Panc1 (cell line): ENCODE results near the gene CHST8. TPM values are rescaled to one million over a fixed set of nuclear protein-coding genes. Genes with fewer than 3 reads are reported as not detected.

Experiments used
- ATAC-seq: fragments of 200-7000 bp; cut with Tn5 transposase; 2 replicates; pipeline ENCODE4 v1.9.1; 2020; ENCODE audit warnings: mild to moderate bottlenecking, moderate library complexity
- BruUV-seq: library from RNA; stranded (reverse); fragments of 400-500 nt; replicated peaks from 2 replicates; lab custom pipeline; 2021; lab: Mats Ljungman, UMichigan
- CTCF ChIA-PET: fragments of 300-600 bp; sonication (Branson Sonifier 250); formaldehyde crosslinking; loops from one replicate; lab custom pipeline; 2022; ENCODE audit warnings: antibody characterized with exemption; lab: Charles Lee
- POLR2A ChIA-PET: fragments of 300-600 bp; sonication (Branson Sonifier 250); formaldehyde crosslinking; loops from one replicate; lab custom pipeline; 2022; ENCODE audit warnings: antibody characterized with exemption; lab: Charles Lee
- DNase-seq: peaks from one replicate; pipeline ENCODE4 v3.0.0-alpha.2; 2010; ENCODE audit warnings: low read depth, low spot score
- H3K27ac ChIP-seq: 2 replicates; pipeline ENCODE4 v1.5.1; 2011; ENCODE audit warnings: mild to moderate bottlenecking, low read length, inconsistent platforms
- H3K27me3 ChIP-seq: fragments of 200-500 bp; sonication (Bioruptor generic); 2 replicates; pipeline ENCODE4 v1.6.0; 2014; ENCODE audit warnings: low read length, inconsistent platforms; ENCODE audit not compliant: control insufficient read depth, insufficient read depth
- H3K36me3 ChIP-seq: fragments of 200-500 bp; sonication (Bioruptor generic); 2 replicates; pipeline ENCODE4 v1.5.1; 2014; ENCODE audit warnings: inconsistent platforms, mild to moderate bottlenecking, low read length, moderate library complexity; ENCODE audit not compliant: control insufficient read depth, insufficient read depth
- H3K4me1 ChIP-seq: 2 replicates; pipeline ENCODE4 v1.5.1; 2011; ENCODE audit warnings: inconsistent platforms, mild to moderate bottlenecking, low read length, moderate library complexity; ENCODE audit not compliant: control insufficient read depth, insufficient read depth
- H3K4me3 ChIP-seq, 2 experiments: 2 replicates each; pipeline ENCODE4 v1.5.1; 2011 to 2012; ENCODE audit warnings: low read depth in 2 of 2, low read length in 2 of 2, mild to moderate bottlenecking in 2 of 2, inconsistent platforms in 1 of 2, moderate library complexity in 1 of 2
- H3K9me3 ChIP-seq: fragments of 200-500 bp; sonication (Bioruptor generic); 2 replicates; pipeline ENCODE4 v1.5.1; 2014; ENCODE audit warnings: low read depth, mild to moderate bottlenecking, inconsistent platforms, low read length, moderate library complexity; ENCODE audit not compliant: control insufficient read depth, insufficient read depth
- POLR2AphosphoS5 ChIP-seq: IDR thresholded peaks from 2 replicates; pipeline ENCODE4 v1.6.1; 2012; ENCODE audit warnings: mild to moderate bottlenecking, low read depth, low read length, moderate library complexity
- SIN3A ChIP-seq: IDR thresholded peaks from 2 replicates; pipeline ENCODE4 v1.6.1; 2012; ENCODE audit warnings: low read depth, mild to moderate bottlenecking, low read length, moderate library complexity, borderline replicate concordance; ENCODE audit not compliant: insufficient read depth
- TCF7L2 ChIP-seq: IDR thresholded peaks from 2 replicates; pipeline ENCODE4 v1.6.1; 2011; ENCODE audit warnings: mild to moderate bottlenecking, low read depth, low read length, inconsistent platforms
- in situ Hi-C: cut with HindIII; loops from 2 replicates; pipeline ENCODE4 v1.10.0; 2016; ENCODE audit warnings: low sequenced_read_pairs, low pct_unique_long_range_greater_than_20kb
- intact Hi-C: fragments of 100-400 bp; cut with micrococcal nuclease; formaldehyde crosslinking; loops from one replicate; pipeline ENCODE4 v1.10.0; 2022; ENCODE audit not compliant: unreplicated experiment
- total RNA-seq: library from RNA; stranded (reverse); gene quantifications from one replicate; pipeline ENCODE4 v1.2.1, GENCODE V29; 2021; ENCODE audit not compliant: unreplicated experiment
- TF ChIP-seq, protein P1 (sequence below), 2 experiments: IDR thresholded peaks; 2 replicates each; pipeline ENCODE4 v1.6.1; 2011 to 2012; ENCODE audit warnings: low read depth in 2 of 2, control low read depth in 1 of 2, low read length in 1 of 2, mild to moderate bottlenecking in 1 of 2, moderate library complexity in 1 of 2; ENCODE audit not compliant: insufficient read depth in 1 of 2
- TF ChIP-seq, protein P2 (sequence below): fragments of 450-650 bp; IDR thresholded peaks from 2 replicates; pipeline ENCODE4 v1.5.1; 2017; ENCODE audit warnings: mild to moderate bottlenecking

The CHST8 gene
- total RNA-seq, 1 experiment from 2014 or later: 0.28 TPM

DNA sequence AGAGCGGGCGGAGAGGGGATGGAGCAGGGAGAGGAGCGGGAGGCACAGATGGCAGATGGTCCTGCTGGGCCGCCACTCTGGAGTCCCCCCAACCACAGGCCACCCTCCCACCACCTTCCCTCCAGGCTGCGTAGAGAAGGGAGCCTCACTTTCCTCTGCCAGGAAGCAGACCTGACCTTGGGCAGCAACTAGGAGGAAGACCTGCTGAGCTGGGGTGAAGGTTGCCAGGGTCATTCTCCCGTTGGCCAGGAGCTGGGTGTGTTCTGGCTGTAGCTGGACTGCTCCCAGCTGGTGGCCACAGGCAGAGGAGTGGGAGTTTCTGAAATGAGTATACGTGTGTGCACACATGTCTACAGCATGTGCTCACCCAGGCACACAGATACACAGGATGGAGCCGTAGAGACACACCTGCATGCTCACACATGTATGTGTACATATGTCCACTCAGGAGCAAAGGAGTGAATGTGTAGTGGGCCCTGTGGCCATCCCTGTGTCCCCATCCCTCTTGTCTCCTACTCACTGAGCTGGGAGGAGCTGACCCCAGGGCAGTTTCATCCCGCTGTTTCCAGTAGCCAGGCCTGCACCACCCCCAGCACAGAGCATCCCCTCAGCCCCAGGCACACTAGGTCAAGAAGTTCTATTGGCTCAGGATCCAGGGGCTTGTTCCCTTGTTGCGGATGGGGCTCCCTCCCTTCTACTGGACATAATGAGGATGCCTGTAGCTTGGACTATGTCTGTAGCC is 53.0 kb downstream of the CHST8 start:
- Histone ChIP-seq H3K27me3 (peaks cover 18% of the 10 kb centered on the region), H3K36me3 (no peaks in the 10 kb centered on the region), H3K9me3 (no peaks in the 10 kb centered on the region), H3K27ac (no peak overlapping the region), H3K4me1 (no peaks in the 10 kb centered on the region), H3K4me3 (no peak overlapping the region)
- BruUV-seq: no TSS peak
- in situ Hi-C loops (no loop called here), intact Hi-C loops (no loop called here)
- CTCF ChIA-PET: interaction anchor here (0.7 kb wide), 1 partner anchor 90 kb away, joined by 4 read pairs; no protein-coding TSS in a partner anchor
- DNase-seq: no peak
- POLR2A ChIA-PET: interaction anchor here (0.9 kb wide), 1 partner anchor 24 kb away, joined by 3 read pairs; no protein-coding TSS in a partner anchor
- ATAC-seq: no peak
- TF ChIP-seq, protein P1, sequence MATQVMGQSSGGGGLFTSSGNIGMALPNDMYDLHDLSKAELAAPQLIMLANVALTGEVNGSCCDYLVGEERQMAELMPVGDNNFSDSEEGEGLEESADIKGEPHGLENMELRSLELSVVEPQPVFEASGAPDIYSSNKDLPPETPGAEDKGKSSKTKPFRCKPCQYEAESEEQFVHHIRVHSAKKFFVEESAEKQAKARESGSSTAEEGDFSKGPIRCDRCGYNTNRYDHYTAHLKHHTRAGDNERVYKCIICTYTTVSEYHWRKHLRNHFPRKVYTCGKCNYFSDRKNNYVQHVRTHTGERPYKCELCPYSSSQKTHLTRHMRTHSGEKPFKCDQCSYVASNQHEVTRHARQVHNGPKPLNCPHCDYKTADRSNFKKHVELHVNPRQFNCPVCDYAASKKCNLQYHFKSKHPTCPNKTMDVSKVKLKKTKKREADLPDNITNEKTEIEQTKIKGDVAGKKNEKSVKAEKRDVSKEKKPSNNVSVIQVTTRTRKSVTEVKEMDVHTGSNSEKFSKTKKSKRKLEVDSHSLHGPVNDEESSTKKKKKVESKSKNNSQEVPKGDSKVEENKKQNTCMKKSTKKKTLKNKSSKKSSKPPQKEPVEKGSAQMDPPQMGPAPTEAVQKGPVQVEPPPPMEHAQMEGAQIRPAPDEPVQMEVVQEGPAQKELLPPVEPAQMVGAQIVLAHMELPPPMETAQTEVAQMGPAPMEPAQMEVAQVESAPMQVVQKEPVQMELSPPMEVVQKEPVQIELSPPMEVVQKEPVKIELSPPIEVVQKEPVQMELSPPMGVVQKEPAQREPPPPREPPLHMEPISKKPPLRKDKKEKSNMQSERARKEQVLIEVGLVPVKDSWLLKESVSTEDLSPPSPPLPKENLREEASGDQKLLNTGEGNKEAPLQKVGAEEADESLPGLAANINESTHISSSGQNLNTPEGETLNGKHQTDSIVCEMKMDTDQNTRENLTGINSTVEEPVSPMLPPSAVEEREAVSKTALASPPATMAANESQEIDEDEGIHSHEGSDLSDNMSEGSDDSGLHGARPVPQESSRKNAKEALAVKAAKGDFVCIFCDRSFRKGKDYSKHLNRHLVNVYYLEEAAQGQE (IDR thresholded peaks at IDR 0.05; ENCODE audit: insufficient read depth in 1 of 2, low read depth in 2 of 2, low read length in 1 of 2): no peak
- TF ChIP-seq POLR2AphosphoS5 (no peak), TCF7L2 (no peak), SIN3A (no peak)
- TF ChIP-seq, protein P2, sequence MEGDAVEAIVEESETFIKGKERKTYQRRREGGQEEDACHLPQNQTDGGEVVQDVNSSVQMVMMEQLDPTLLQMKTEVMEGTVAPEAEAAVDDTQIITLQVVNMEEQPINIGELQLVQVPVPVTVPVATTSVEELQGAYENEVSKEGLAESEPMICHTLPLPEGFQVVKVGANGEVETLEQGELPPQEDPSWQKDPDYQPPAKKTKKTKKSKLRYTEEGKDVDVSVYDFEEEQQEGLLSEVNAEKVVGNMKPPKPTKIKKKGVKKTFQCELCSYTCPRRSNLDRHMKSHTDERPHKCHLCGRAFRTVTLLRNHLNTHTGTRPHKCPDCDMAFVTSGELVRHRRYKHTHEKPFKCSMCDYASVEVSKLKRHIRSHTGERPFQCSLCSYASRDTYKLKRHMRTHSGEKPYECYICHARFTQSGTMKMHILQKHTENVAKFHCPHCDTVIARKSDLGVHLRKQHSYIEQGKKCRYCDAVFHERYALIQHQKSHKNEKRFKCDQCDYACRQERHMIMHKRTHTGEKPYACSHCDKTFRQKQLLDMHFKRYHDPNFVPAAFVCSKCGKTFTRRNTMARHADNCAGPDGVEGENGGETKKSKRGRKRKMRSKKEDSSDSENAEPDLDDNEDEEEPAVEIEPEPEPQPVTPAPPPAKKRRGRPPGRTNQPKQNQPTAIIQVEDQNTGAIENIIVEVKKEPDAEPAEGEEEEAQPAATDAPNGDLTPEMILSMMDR: no peak

DNA sequence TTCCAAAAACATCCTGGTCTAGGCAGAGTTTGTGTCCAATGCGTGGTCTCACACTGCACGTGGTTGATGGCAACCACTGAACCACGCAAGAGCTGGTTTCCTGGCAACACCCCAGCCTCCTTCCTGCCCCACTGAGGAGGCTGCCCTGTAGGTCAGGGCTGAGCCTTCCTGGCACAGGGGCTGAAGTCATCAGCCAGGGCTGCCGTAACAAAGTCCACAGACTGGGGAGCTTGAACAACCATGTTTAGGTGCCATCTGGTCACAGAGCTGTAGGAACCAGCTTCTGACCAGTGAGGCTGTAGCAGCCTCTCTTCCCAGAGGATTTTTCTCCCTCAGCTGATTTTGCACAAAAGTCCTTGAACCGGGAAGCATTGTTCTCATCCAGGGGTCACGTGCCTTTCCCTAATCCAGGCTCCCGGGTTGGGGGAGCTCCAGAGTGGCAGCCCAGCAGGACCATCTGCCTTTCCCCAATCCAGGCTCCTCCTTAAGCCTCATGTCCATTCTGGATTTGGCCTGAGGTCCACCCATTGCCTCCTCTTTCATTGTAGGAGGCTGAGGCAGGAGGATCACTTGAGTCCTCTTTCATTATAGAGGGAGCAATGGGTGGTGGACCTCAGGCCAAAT is 53.9 kb downstream of the CHST8 start:
- Histone ChIP-seq H3K27ac (no peak overlapping the region), H3K9me3 (no peaks in the 10 kb centered on the region), H3K4me3 (no peak overlapping the region), H3K36me3 (no peaks in the 10 kb centered on the region), H3K27me3 (peaks cover 19% of the 10 kb centered on the region), H3K4me1 (no peaks in the 10 kb centered on the region)
- CTCF ChIA-PET: interaction anchor here (0.7 kb wide), 1 partner anchor 89 kb away, joined by 4 read pairs; no protein-coding TSS in a partner anchor
- DNase-seq (no peak), ATAC-seq (no peak)
- intact Hi-C loops (no loop called here), in situ Hi-C loops (no loop called here)
- no TSS peak for BruUV-seq
- TF ChIP-seq POLR2AphosphoS5 (no peak), TCF7L2 (no peak), SIN3A (no peak)
- TF ChIP-seq, protein P2: no peak
- TF ChIP-seq, protein P1 (IDR thresholded peaks at IDR 0.05; ENCODE audit: insufficient read depth in 1 of 2, low read depth in 2 of 2, low read length in 1 of 2): no peak
- POLR2A ChIA-PET: interaction anchor here (0.9 kb wide), 1 partner anchor 24 kb away, joined by 3 read pairs; no protein-coding TSS in a partner anchor
